GM21526 (cell line): ENCODE results near the gene UBE2L3.
"Not testable (repeated sequence)": the region's sequence is repeated elsewhere in the genome, so short reads cannot be mapped to it uniquely, and the experiment has no call there.

Experiments used
- ATAC-seq: cut with Tn5 transposase; IDR thresholded peaks from one replicate; pipeline ENCODE4 v1.9.1; 2021; ENCODE audit warnings: moderate library complexity; ENCODE audit not compliant: unreplicated experiment, low FRiP score

Gene UBE2L3

DNA sequence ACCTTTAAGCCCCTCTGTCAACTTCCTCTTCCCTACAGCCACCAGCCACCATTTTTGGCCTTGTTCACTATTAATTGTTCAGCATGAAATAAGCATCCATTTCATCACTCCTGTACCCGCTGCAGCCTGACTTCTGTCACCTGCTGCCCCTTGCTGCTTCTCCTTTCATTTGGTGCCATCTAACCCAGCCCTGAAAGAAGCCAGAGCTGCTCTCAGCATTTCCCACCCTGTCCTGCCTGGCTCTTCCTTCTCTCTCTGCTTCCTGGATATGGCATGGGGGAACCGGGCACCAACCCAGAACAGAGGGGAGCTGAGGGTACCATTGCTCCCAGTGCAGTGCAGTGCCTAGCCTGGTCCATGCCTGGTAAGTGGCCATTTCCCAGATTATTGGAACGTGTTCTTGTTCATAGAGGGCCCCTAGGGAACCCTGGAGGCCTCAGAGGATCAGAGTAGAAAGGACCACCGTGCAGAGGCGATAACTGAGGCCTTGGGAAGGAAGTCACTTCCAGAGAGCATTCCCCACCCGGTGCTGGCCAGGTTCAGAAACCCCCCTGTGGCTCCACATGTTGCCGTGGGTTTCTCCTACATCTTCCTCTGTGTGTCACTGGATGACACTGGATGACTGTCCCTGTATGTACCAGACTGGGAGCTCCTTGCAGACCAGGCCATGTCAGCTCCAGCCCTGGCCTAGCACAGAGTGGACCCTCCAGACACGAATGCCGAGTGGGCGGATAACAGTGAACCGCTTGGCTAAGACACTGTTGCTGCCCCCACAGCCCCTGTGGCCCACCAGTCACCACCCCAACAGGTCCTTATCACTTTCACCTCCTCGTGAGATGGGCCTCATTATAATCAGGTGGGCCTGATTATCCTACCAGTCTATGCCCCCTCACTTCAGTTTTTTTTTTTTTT lies 57.6 kb downstream of the UBE2L3 start:
- no peak for ATAC-seq

DNA sequence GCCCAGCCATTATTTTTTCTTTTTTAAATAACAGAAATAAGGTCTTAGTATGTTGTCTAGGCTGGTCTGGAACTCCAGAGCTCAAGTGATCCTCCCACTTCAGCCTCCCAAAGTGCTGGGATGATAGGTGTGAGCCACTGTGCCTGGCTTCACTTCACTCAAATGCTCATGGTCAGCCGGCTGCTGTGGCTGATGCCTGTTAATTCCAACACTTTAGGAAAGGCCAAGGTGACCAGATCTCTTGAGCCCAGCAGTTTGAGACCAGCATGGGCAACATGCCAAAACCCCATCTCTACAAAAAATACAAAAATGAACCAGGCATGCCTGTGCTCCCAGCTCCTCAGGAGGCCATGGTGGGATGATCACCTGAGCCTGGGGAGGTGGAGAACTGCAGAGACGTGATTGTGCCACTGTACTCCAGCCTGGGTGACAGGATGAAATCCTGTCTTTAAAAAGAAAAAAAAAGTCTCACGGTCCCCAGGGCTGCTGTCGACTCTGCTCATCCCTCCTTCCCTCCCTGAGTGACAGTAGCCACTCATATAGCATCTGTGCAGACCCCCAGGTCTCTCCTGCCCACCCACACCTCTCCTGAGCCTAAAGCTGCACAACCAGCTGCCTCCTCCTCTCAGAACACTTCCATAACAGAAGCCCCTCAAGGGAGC lies 58.7 kb downstream of the UBE2L3 start:
- ATAC-seq = no peak

DNA sequence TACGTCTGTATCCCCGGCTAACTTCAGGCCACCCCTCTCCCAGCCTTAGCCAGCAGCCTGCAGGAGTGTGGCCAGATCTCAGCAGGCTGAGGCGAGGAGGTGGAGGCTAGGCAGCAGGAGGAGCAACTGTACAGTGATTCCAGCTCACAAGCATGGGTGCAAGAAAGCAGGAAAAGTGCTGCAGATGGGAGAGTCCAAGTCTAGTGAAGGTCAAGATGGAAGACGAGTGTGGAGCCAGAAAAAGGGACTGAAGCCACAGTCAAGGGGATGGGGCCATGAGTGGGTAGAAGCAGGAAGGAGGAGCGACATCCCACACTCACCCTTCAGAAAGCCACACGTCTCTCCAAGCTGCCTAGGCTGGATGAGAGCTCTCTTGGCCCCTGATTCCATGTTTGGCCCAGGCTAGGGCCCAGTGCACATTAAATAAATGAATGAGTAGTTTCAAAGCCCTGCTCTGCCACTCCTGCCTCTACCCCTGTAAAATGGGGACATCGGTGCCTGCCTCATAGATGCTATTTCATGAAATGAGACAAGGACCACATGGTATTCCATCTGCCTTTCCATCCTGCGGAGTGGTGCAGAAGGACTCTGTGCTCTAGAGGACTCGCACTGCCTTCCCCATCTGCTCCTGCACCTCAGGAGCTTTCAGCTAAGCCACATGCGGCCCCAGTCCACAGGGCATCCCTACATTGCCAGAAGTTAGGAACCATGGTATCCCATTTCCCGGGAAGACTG lies 59.4 kb downstream of the UBE2L3 start:
- ATAC-seq = no peak

DNA sequence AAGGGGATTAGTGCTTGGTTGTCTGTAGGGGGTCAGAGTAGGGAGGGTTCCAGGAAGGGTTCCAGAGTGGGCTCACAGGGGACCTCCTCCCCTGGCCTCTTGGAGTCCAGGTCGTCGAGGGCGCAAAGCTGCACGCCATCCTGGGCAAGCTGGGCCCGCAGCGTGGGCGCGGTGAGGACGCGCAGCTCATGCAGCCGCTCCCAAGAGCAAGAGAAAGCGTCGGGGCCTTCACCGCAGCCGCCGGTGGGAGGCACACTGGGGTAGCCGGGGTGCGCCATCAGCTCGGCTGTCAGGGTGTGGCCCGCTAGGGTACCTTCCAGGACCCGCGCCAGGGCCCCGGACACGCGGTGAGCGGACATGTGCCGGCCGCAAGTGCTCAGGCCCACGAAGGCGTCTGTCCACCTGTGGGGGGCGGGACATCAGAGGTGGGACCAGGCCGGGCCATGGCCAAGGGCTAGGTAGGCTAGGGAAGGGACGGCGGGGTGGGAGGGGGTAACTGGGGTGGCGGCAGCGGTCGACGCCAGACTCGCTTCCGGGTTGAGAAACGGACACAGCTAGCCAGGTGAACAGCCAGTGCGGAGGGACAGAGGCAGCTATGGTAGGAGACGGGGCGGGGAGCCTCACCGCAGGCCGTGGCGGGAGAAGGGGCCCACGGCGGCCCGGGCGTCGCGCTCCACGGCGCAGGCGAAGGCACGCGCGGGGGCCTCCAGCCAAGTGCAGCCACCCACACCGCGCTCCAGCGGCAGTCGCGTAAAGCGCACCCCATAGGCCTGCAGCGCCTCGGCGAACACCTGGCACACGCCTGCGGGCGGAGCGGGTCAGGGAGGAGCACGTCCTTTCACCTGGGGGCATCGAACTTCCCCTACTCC lies 61.1 kb downstream of the UBE2L3 start:
- peak; percentile 28 for ATAC-seq

DNA sequence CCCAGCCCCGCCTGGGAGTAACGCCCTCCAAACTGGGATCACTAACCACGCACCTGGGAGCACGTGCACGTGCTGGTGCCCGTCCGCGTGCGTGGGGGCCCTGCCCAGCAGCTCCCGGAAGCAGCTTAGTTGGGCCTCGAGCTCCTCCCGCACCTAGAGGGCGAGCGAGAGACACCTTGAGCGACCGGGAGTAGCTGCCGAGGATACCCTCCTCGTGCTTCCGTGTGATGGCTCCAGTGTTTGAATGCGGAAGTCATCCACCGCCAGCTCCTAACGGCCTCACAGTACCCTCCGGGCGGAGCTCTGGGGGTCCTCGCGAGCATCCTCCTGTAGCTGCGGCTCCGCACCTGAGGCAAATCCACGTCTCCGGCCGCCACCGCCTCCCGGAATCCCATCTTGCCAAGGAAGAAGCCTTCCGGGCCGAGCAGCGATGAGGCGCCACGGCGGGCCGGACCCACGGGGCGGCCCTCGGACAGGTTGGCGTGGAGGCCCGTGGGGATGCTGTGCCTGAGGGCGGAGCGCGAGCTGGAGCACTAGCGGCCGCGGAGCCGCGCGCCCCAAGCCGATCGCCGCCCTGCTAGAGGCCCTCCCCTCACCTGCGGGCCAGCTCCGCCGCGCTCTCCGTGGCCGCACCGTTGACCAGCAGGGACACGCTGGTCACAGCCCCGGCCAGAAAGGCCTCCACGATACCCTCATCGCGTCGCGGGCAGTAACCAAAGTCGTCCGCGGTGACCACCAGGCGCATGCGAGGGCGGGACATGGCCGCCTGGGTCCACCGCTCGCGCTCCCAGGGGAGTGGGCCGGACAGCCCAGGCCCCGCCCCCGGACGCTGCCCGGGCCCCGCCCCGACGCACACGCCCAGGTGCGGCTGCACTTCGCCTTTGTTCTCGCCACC lies 62.0 kb downstream of the UBE2L3 start, which contains the start of gene YDJC:
TSS of gene YDJC (minus strand) at position 768 of the 895 bp plus-strand sequence. CDS start at position 760, 8 bp downstream.
- ATAC-seq = peak; percentile 51

DNA sequence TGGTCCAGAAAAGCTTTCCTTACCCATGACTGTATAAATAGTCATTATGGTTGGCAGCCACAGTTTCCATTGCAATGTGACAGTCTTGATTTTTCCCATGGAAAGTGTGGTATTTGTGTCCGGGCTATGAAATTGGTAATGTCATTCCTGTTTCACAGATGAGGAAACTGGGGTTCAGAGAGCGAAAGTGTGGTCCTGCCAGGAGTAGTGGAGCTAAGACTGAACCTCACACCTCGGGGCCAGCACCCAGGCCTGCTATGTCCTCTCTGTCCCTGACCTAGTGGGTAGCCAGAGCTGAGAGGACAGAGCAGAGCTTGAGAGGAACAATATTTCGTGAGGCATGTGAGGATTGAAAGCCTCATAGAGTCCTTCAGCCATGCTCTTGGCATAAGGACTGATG lies 63.5 kb downstream of the UBE2L3 start:
- no peak for ATAC-seq

DNA sequence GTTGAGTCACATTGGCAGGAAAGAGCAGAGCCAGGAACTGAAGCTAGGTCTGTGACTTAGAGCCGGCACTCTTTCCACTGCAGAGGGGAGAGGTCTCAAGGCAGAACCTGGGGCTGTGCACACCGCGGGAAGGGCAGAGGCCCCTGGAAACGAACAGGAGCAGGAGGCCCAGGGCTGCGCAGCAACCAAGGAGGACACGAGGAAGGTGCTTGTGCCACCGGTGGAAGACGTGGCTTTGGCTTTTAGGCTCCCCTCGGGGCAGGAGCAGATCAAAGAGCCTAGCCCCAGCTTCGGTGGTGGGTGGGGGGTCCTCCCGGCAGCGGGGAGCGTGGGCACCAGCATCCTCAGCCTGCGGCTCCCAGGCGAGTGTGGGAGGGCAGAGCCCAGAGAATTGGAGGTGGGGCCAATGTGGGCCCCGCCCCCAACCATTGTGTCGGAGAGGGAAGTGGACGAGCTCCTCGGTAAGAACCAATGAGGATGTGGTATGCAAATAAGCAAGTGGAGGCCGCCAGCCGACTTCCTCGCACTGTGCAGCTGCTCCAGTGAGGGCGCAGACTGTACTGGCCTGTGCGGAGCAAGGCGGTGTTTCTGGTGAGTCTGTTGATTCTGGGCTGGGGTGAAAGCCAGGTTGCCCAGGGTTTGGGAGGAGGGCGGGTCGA lies 64.9 kb downstream of the UBE2L3 start, which contains the start of gene CCDC116:
TSS of gene CCDC116 (plus strand) at position 524 of the 659 bp plus-strand sequence. CDS start 422 bp downstream, outside the sequence.
- no peak for ATAC-seq

DNA sequence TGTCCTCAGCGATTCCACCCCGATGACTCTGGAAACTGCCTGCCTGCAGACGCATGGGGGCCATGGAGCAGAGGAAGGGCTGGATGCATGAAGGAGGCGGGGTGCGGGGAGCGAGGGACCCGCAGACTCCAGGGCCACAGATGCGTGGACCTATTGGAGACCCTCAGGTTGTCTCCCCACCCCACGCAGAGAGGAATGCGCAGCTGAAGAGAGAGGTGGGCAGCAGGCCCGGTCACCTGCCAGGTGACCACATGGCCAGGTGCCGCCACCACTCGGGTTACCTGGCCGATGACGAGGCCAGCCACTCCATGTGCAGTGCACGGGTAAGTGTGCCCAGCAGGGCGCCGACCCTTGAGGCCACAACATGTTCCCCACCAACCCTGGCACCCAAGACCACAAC lies 65.4 kb downstream of the UBE2L3 start:
- no peak for ATAC-seq

DNA sequence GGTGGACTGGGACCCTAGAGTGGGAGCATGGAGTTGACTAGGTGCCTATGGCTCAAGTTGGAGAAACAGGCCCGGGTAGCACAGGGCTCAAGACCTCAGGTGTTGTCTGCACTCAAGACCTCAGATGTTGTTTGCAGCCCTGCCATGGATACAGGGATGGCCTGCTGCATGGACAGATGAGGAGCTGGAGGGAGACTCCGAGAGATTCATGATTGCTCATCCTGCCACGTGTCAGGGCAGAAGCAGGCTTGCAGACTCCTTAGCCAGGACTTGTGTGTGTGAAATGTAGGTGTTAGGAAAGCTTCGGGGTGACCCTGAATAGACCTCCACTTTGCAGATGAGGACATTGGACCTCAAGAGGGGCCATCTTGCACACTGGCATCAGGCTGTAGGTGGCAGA lies 66.0 kb downstream of the UBE2L3 start:
- no peak for ATAC-seq

DNA sequence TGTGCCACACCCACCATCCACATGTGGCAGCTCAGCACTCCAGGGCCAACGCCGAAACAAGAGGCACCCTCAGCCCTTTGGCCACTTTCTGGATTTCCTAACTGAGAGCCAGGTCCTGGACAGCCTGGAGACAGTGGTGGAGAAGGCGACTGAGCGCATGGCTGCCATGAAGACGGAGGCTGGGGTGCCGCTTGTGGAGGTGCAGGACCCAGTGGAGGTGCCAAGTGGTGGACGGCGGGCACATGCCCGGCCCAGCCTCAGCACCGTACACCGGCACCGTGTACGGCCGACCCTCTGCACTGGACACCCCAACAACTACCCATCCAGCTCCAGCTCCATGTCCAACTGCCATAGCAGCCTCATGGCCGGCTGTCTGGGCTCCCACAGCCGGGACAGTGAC lies 66.6 kb downstream of the UBE2L3 start:
- ATAC-seq = no peak

DNA sequence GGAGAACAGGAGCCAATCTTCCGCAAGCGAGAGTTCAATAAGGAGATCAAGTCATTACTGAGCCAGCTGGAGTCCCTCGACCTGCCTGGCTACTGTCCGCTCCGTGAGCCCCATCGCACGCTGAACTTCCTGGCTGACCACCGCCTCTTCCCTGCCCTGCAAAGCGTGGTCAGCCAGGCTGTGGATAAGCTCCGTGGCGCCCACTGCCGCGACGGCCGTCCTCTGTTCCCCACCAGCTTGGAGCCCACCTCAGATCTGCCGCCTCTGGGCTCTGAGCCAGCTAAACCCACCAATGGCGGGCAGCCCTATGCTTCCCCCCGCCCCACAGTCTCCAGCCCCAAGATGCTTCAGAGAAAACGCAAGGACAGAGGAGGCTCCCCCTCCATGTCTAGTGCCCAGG lies 67.3 kb downstream of the UBE2L3 start:
- ATAC-seq = no peak

DNA sequence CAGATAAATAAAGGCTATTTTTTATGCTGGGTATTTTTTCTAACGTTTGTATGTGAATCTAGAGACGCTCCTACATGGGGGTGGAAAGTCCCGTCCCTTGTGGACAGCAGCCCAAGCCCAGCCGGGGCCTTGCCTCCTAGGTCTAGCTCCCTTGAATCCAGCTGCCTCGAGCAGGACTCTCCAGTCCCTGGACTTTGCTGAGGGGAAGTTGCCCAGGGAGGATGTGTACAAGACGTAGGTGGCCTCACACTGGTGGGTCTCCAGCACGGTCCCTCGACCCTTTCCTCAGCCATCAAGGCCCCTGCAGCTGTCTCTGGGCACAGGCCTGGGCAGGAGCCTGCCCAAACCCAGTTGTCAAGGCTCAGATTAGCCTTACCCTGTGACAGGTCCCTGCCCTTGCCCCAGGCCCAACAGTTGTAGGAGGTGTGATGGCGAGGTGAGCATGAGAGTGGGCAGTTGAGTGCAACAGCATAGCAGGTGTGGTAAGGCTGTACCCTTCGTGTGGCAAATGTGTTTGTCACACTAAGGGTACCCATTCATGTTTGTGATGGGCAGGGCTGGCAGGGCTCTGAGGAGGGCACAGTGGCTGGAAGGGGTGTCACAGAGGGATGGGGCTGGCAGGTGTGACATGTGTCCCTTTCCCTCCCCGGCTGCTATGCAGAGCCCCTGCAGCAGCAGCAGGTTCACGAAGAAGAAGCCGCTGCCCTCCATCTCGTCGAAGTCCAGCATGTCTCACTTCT lies 68.4 kb downstream of the UBE2L3 start:
- no peak for ATAC-seq

DNA sequence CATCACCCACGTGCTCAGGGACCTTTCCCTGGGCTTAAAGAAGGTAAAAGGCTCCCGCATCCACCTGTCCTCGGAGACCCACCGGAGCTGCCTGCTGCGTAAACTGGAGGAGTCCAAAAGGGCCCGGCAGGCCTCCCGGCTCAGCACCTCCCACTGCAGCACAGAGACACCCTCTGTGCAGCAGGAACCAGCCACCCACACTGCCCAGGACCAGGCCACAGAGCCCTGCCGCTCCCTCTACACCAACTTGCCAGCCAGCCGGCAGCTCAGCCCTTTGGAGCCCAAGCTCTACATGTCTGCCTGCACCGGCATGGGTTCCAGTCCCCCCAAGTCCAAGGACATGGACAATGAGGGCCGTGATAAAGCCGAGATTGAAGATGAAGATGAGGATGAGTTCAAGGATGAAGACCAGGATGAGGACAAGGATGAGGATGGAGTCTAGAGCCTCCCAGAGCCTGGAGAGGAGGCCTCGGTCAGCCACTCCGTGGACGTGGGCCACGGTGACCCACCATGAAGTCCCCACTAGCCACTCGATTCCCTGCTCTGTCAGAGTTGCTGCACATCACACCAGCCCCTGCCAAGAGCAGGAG lies 69.2 kb downstream of the UBE2L3 start:
- no peak for ATAC-seq

DNA sequence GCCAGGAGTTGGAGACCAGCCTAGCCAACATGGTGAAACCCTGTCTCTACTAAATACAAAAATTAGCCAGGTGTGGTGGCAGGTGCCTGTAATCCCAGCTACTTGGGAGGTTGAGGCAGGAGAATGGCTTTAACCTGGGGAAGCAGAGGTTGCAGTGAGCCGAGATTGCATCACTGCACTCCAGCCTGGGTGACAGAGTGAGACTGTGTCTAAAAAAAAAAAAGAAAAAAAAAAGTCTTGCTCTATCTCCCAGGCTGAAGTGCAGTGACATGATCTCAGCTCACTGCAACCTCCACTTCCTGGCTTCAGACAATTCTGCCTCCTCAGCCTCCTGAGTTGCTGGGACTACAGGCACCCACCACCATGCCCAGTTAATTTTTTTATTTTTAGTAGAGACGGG lies 69.9 kb downstream of the UBE2L3 start:
- not testable (repeated sequence) for ATAC-seq

DNA sequence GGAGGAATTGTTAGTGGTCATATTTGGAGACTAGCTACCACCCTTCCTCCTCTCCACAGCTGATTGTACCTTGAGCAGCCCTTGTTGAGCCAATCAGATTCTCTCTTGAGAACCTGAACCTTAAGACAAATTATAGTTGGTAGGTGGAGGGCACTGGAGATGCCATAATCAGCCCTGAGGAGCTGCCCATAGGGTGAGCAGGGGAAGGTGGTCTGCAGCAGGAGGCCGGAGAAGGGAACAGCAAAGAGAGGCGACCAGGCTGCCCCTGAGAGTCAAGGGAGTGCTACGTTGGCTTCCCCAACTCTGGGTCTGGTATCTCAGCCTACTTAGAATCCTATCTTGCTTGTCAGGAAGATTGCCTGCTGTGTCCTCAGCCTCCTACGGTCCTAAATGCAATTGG lies 71.8 kb downstream of the UBE2L3 start:
- no peak for ATAC-seq

DNA sequence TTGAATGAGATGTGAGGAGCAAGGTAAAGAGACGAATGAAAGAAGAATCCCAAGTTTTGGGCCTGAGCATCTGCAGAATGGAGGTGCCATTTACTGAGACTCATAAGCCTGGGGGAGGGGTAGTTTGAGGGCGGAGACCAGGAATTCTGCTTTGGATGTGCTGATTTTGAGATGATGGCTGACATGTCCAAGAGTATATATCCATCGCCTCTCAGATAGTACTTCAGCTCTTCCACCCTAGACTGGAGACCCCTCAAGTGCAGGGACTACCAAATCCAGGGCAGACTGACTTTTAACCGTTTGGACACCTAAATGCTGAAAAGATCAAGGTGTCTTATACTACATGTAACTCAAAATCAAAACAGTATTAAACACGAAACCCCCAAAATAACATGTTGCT lies 73.3 kb downstream of the UBE2L3 start:
- no peak for ATAC-seq

DNA sequence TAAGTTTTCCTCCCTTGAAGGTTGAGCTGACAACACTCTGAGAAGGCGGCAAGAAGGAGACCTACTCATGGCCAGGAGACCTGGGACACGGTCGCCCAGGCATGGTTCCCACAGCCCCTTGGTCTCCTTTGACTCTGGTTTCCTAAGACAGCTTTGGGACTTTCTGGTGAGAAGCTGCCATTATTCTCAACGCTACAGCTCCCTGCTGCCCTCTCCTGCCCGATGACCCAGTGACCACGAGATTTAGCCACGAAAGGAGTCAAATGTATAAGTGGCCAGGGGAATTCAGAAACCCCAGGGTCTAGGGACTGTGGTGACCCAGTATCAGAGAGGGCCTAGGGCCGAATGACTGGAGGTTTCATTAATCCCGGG lies 73.9 kb downstream of the UBE2L3 start:
- ATAC-seq = no peak
